ENCODE measurements around the gene GPR37.

GPR37 gene

GRCh38 chr7:124765401-124766352, at the start of gene GPR37:
Gene GPR37 (minus strand): TSS chr7:124765792. CDS start chr7:124764976, 816 bp downstream.
- no peaks in the 10 kb centered on the region for H4K20me1 ChIP-seq (ENCODE audit: control insufficient read depth, insufficient read depth, low read depth, low read length)
- TF ChIP-seq CTCF (IDR thresholded peaks at IDR 0.05; ENCODE audit: low read depth, low read length, poor library complexity, severe bottlenecking) (no peak), EZH2phosphoT487 (IDR thresholded peaks at IDR 0.05; ENCODE audit: borderline replicate concordance, low read length) (no peak)
- no peaks in the 10 kb centered on the region for H3K4me1 ChIP-seq (ENCODE audit: control insufficient read depth, low read length)
- H3K9me2 ChIP-seq (replicated peaks; ENCODE audit: control insufficient read depth, low read length), result no peaks in the 10 kb centered on the region
- H3K36me3 ChIP-seq (ENCODE audit: control insufficient read depth, low read length), result no peaks in the 10 kb centered on the region
- H3K79me2 ChIP-seq (ENCODE audit: control insufficient read depth, low read length), result no peaks in the 10 kb centered on the region
- H3K9me3 ChIP-seq (ENCODE audit: control insufficient read depth, insufficient read depth, low read length), result peaks cover 21% of the 10 kb centered on the region
- H3K4me3 ChIP-seq (ENCODE audit: low read length), result no peak within 1 kb of the TSS
- no peaks in the 10 kb centered on the region for H3F3A ChIP-seq (ENCODE audit: control insufficient read depth, insufficient read depth)
- H3K4me2 ChIP-seq (ENCODE audit: low read length), result no peak within 1 kb of the TSS
- no peaks in the 10 kb centered on the region for H3K27me3 ChIP-seq (ENCODE audit: control insufficient read depth, low read length)
- H3K27ac ChIP-seq (ENCODE audit: low read depth, low read length), result no peak within 1 kb of the TSS

- no peak overlapping the region for H3K4me2 ChIP-seq (ENCODE audit: low read length)
- no peak overlapping the region for H3K27ac ChIP-seq (ENCODE audit: low read depth, low read length)
- no peaks in the 10 kb centered on the region for H3K9me3 ChIP-seq (ENCODE audit: control insufficient read depth, insufficient read depth, low read length)
- H3K36me3 ChIP-seq (ENCODE audit: control insufficient read depth, low read length), result no peaks in the 10 kb centered on the region
- H3F3A ChIP-seq (ENCODE audit: control insufficient read depth, insufficient read depth), result no peaks in the 10 kb centered on the region
- H3K4me3 ChIP-seq (ENCODE audit: low read length), result no peak overlapping the region
- no peaks in the 10 kb centered on the region for H4K20me1 ChIP-seq (ENCODE audit: control insufficient read depth, insufficient read depth, low read depth, low read length)
- H3K27me3 ChIP-seq (ENCODE audit: control insufficient read depth, low read length), result no peaks in the 10 kb centered on the region
- TF ChIP-seq EZH2phosphoT487 (IDR thresholded peaks at IDR 0.05; ENCODE audit: borderline replicate concordance, low read length), result no peak
- H3K79me2 ChIP-seq (ENCODE audit: control insufficient read depth, low read length), result no peaks in the 10 kb centered on the region
- H3K4me1 ChIP-seq (ENCODE audit: control insufficient read depth, low read length), result no peaks in the 10 kb centered on the region
- H3K9me2 ChIP-seq (replicated peaks; ENCODE audit: control insufficient read depth, low read length), result no peaks in the 10 kb centered on the region
These were observed 48.6 kb upstream of the GPR37 start for GRCh38 chr7:124813994-124814798.

- Histone ChIP-seq H3K27me3 (ENCODE audit: control insufficient read depth, low read length) (no peaks in the 10 kb centered on the region), H3K27ac (ENCODE audit: low read depth, low read length) (no peak overlapping the region), H3K4me3 (ENCODE audit: low read length) (no peak overlapping the region), H3K9me2 (replicated peaks; ENCODE audit: control insufficient read depth, low read length) (no peaks in the 10 kb centered on the region), H3K9me3 (ENCODE audit: control insufficient read depth, insufficient read depth, low read length) (no peaks in the 10 kb centered on the region), H3K4me1 (ENCODE audit: control insufficient read depth, low read length) (no peaks in the 10 kb centered on the region), H3K79me2 (ENCODE audit: control insufficient read depth, low read length) (no peaks in the 10 kb centered on the region), H3F3A (ENCODE audit: control insufficient read depth, insufficient read depth) (no peaks in the 10 kb centered on the region), H3K36me3 (ENCODE audit: control insufficient read depth, low read length) (no peaks in the 10 kb centered on the region), H4K20me1 (ENCODE audit: control insufficient read depth, insufficient read depth, low read depth, low read length) (no peaks in the 10 kb centered on the region), H3K4me2 (ENCODE audit: low read length) (no peak overlapping the region)
- TF ChIP-seq CTCF (IDR thresholded peaks at IDR 0.05; ENCODE audit: low read depth, low read length, poor library complexity, severe bottlenecking), result no peak
- TF ChIP-seq EZH2phosphoT487 (IDR thresholded peaks at IDR 0.05; ENCODE audit: borderline replicate concordance, low read length), result no peak
These were observed 47.2 kb upstream of the GPR37 start for GRCh38 chr7:124812764-124813163.

Data from DOHH2 (cell line).